ENCODE measurements around the gene STX2.
"Not testable (repeated sequence)": the region's sequence is repeated elsewhere in the genome, so short reads cannot be mapped to it uniquely, and the experiment has no call there.

Gene STX2

DNA sequence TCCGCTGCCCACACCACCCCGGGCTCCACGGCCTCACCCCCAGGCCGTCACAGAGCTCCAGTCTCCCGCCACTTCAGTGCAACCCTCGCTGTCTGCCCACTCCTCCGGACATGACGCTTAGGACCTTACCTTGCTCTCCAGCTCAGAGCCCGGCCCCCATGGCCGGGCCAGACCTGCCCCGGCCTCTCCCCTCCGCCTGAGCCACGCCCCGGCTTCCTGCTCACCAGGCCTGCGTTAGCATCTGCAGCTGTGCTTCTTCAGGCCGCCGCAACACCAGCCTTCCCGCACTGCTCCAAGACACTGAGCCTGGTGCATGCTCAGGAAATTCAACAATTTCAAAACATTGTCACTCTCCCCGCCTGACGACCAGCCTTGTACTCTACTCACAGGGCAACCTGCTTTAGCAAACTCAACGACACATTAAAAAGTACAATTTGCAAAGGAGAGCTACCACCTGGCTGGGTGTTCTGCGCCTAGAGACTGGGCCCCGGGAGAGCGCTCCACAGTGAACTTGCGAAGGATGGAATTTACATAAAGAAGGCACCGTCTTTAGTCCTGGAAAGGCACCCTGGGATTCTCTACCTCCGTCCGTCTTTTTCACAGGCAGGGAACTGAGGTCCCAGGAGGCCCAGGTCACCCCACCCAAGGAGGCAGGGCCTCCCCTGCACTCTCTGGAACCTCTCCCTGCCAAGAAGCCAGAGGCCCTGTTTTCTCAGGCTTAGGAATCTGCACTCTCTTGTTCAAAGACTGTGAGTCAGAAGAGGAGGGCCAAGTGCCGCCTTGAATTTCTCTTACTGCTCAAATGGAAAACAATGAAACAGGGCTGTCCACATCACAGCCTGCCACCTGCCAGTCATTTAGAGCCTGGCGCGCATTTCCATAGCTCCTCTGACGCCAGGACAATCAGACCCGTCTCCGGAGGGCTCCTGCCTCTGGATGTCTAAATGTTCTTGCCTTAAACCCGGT is 51.3 kb downstream of the STX2 start:
- POLR2A ChIA-PET = no interaction called here

DNA sequence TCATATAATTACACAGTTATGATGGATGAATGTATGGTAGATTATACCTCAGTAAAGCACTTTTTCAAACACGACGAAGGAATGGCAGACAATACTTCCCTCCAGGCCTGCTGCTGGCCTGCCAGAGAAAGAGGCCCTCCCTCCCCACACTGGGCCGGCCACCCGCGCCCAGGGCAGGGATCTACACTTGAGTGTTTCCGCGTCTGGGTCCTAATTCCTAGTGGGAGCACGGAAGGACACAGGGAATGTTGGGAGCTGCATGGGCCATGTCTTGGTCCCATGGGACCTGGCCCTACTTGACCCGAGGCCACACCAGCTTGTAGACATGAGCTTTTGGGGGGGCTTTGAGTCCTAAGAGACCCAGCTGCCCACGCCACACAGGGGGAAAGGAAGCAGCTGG is 52.0 kb downstream of the STX2 start:
- TF ChIP-seq, protein P1, sequence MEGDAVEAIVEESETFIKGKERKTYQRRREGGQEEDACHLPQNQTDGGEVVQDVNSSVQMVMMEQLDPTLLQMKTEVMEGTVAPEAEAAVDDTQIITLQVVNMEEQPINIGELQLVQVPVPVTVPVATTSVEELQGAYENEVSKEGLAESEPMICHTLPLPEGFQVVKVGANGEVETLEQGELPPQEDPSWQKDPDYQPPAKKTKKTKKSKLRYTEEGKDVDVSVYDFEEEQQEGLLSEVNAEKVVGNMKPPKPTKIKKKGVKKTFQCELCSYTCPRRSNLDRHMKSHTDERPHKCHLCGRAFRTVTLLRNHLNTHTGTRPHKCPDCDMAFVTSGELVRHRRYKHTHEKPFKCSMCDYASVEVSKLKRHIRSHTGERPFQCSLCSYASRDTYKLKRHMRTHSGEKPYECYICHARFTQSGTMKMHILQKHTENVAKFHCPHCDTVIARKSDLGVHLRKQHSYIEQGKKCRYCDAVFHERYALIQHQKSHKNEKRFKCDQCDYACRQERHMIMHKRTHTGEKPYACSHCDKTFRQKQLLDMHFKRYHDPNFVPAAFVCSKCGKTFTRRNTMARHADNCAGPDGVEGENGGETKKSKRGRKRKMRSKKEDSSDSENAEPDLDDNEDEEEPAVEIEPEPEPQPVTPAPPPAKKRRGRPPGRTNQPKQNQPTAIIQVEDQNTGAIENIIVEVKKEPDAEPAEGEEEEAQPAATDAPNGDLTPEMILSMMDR (IDR thresholded peaks at IDR 0.05; ENCODE audit: control extremely low read depth, extremely low read depth, low read depth, missing control alignments) = no peak
- CTCF ChIA-PET = no interaction called here
- POLR2A ChIA-PET = no interaction called here
- no peak for DNase-seq (ENCODE audit: extremely low spot score)

More for the DNA sequence above, 51.3 kb downstream of the STX2 start:
- TF ChIP-seq, protein P1 (IDR thresholded peaks at IDR 0.05; ENCODE audit: control extremely low read depth, extremely low read depth, low read depth, missing control alignments) = no peak
- CTCF ChIA-PET = no interaction called here
- no peak for DNase-seq (ENCODE audit: extremely low spot score)

DNA sequence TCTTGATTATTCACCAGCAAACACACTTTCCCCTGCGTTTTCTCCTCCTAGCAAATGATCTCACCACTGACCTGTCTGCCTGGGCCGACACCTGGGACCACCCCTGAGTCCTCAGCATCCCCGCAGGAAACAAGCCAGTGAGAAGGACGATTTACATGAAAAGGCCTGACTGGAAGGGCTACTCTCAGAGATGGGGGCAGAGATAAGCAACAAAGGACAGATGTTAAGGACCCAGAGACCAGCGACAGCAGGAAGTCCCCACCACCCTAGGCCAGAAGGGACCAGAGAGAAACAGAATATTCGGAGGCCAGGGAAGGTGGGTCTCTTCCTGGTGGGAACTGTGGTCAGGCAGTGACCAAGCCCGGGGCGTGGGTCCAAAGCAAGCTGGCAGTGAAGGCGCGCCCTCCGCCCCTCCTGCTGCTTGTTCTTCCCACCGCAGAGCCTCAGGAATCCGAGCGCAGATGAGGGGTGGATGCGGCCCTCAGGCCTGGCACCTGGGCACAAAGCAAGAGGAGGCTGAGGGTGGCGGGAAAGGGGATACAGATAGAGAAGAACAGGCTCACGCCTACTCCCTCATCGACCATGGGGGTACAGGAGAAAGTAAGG is 55.8 kb downstream of the STX2 start:
- TF ChIP-seq, protein P1 (IDR thresholded peaks at IDR 0.05; ENCODE audit: control extremely low read depth, extremely low read depth, low read depth, missing control alignments) = no peak
- CTCF ChIA-PET = no interaction called here
- POLR2A ChIA-PET = no interaction called here
- DNase-seq (ENCODE audit: extremely low spot score) = no peak

DNA sequence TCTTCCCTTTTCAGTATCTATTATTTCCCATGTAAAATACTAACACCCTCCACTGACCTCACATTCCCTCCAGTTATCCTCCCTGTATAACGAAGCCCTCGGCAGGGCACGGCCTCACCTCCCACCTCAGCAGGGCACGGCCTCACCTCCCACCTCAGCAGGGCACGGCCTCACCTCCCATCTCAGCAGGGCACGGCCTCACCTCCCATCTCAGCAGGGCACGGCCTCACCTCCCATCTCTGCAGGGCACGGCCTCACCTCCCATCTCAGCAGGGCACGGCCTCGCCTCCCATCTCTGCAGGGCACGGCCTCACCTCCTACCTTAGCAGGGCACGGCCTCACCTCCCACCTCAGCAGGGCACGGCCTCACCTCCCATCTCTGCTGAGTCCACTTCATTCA is 56.8 kb downstream of the STX2 start:
- POLR2A ChIA-PET; CTCF ChIA-PET; DNase-seq (ENCODE audit: extremely low spot score): not testable (repeated sequence)

DNA sequence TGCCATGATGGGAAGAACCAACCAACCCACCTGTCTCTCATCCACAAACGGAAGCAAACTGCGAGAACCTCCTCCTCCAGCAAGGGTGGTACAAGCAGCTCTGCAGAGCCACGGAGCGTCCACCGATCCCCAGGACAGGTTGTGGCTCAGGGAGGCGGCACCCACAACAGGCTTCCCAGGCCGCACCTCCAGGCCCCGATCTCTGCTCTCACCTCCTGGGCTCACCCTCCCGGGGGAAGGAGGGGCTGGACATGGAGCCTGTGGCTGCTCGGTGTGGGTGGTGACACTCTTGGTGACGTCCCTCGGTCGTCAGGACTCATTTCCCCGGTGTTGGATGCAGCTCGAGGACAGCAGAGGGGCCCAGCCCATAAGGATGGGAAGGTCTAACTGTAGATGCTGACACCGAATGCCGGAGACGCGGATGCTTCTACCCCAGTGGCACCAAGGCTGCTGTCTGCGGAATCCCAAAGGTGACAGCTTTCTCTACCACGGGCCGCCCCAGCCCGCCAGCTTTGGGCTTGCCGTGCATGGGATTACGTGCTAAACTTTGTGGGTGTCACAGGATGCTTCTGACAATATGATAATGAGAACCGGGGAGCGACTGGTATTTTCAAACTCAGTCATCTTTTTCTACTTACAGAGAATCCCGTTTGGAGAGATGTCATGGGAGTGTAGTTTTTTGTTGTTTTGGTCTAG is 58.0 kb downstream of the STX2 start:
- POLR2A ChIA-PET = no interaction called here
- DNase-seq (ENCODE audit: extremely low spot score) = no peak
- CTCF ChIA-PET = interaction anchor here (1.9 kb wide), 1 partner anchor 15 kb away, joined by 7 read pairs; no protein-coding TSS in a partner anchor
- TF ChIP-seq, protein P1 (IDR thresholded peaks at IDR 0.05; ENCODE audit: control extremely low read depth, extremely low read depth, low read depth, missing control alignments) = no peak

DNA sequence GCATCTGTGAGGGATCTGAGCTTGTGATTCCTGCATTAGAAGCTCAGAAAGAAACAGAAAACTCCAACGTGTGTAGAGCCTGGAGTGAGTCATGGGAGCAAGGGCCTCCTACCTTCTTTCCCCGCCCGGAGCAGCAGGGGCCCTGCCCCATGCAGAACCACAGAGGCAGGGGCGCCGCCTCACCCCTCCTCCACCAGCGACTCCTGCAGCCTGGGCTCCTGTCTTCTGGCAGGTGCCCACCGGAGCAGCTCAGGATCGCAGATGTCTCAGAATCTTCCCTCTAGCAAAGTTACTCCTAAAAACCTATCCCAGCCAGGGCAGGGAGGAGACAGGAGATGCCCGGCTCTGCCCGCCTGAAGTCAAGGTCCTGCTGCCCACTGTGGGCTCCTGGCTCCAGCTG is 58.7 kb downstream of the STX2 start:
- ChIA-PET POLR2A (no interaction called here), CTCF (interaction anchor here (1.9 kb wide), 1 partner anchor 15 kb away, joined by 7 read pairs; no protein-coding TSS in a partner anchor)
- no peak for DNase-seq (ENCODE audit: extremely low spot score)
- TF ChIP-seq, protein P1 (IDR thresholded peaks at IDR 0.05; ENCODE audit: control extremely low read depth, extremely low read depth, low read depth, missing control alignments) = no peak

Measured in GM10248 (cell line).